ENCODE measurements around the gene CAMK4. TPM values are rescaled to one million over a fixed set of nuclear protein-coding genes. Genes with fewer than 3 reads are reported as not detected.

CAMK4 gene
- total RNA-seq, 4 donors from 2014 or later = 3.5 to 38.8 (median 6.2) TPM

GRCh38 chr5:111310711-111311620, 86.8 kb downstream of the CAMK4 start:
- no peak overlapping the region for H3K27ac ChIP-seq
- no peak for DNase-seq
- no peaks in the 10 kb centered on the region for H3K9me3 ChIP-seq
- no peaks in the 10 kb centered on the region for H3K36me3 ChIP-seq
- no peaks in the 10 kb centered on the region for H3K4me1 ChIP-seq
- H3K4me3 ChIP-seq = no peak overlapping the region
- H3K27me3 ChIP-seq = no peaks in the 10 kb centered on the region
- TF ChIP-seq POLR2A (IDR thresholded peaks at IDR 0.05) (no peak), CTCF (IDR thresholded peaks at IDR 0.05) (no peak)

DNA sequence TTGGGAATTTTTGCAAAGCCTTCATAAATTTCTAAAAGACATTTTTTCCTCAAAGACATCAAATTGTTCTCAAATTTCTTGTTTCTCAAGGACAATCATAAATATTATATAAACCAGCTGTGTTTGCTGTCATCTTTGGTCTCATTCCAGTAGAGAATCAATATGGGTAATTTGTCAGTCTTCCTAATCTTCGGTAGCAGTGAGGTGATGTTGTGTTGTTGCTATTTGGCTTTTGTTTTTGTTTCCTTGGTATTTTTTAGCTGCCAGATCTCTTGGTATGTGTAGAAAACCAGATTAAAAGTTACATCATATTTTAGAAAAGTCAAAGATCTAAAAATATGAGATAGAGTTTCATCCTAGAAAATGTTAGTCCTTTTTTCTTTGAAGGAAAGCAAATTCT, 87.5 kb downstream of the CAMK4 start:
- TF ChIP-seq CTCF (IDR thresholded peaks at IDR 0.05) (no peak), POLR2A (IDR thresholded peaks at IDR 0.05) (no peak)
- no peaks in the 10 kb centered on the region for H3K36me3 ChIP-seq
- H3K27me3 ChIP-seq = no peaks in the 10 kb centered on the region
- H3K4me3 ChIP-seq = no peak overlapping the region
- no peak for DNase-seq
- no peaks in the 10 kb centered on the region for H3K4me1 ChIP-seq
- H3K27ac ChIP-seq = no peak overlapping the region
- H3K9me3 ChIP-seq = no peaks in the 10 kb centered on the region

DNA sequence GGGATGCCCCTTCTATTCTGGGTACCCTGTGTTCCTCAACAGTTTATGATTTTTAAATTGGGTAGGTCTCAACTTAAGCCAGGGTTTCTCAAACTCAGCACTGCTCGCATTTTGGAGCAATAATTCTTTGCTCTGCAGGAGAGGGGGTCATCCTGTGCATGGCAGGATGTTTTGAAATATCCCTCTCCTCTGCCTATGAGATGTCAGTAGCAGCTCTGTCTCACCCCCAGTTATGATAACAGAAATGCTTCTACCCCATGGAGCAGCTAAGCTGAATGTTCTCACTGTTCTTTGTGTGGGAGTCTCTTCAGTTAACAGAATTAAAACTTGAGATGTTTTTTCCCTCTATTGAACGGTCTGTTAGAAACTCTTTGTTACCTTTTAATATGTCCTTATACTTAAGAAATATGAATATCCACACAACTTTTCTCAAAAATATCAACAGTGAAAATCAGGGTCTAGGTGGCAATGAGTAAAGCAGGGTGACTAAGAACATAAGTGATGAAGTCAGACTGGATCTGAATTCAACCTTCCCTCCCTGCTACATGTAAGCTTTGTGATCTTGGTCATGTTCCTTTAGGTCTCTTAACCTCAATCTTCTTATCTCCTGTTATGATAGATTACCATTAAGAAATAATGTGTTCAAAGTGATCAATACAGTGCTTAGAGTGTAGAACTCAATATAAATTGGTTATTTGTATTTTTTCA, 89.0 kb downstream of the CAMK4 start:
- Histone ChIP-seq H3K4me1 (no peaks in the 10 kb centered on the region), H3K36me3 (no peaks in the 10 kb centered on the region), H3K9me3 (no peaks in the 10 kb centered on the region), H3K4me3 (no peak overlapping the region), H3K27ac (no peak overlapping the region), H3K27me3 (no peaks in the 10 kb centered on the region)
- no peak for DNase-seq
- no peak for TF ChIP-seq POLR2A (IDR thresholded peaks at IDR 0.05)
- TF ChIP-seq CTCF (IDR thresholded peaks at IDR 0.05) = no peak

- Histone ChIP-seq H3K36me3 (no peaks in the 10 kb centered on the region), H3K9me3 (no peaks in the 10 kb centered on the region), H3K4me1 (no peaks in the 10 kb centered on the region), H3K4me3 (no peak overlapping the region), H3K27ac (no peak overlapping the region), H3K27me3 (no peaks in the 10 kb centered on the region)
- TF ChIP-seq POLR2A (IDR thresholded peaks at IDR 0.05) (no peak), CTCF (IDR thresholded peaks at IDR 0.05) (no peak)
- no peak for DNase-seq
These were observed 96.8 kb downstream of the CAMK4 start for GRCh38 chr5:111320953-111321352.

- Histone ChIP-seq H3K9me3 (no peaks in the 10 kb centered on the region), H3K4me1 (no peaks in the 10 kb centered on the region), H3K27me3 (no peaks in the 10 kb centered on the region), H3K36me3 (no peaks in the 10 kb centered on the region), H3K4me3 (no peak overlapping the region), H3K27ac (no peak overlapping the region)
- TF ChIP-seq CTCF (IDR thresholded peaks at IDR 0.05) = no peak
- no peak for DNase-seq
These were observed 97.2 kb downstream of the CAMK4 start for GRCh38 chr5:111321376-111321775.
